Measurements from ENCODE around the gene GRK7. TPM values are rescaled to one million over a fixed set of nuclear protein-coding genes. Genes with fewer than 3 reads are reported as not detected.
A peak's percentile ranks its signal among the peaks of the same experiment; 100 is the strongest.

The GRK7 gene, protein sequence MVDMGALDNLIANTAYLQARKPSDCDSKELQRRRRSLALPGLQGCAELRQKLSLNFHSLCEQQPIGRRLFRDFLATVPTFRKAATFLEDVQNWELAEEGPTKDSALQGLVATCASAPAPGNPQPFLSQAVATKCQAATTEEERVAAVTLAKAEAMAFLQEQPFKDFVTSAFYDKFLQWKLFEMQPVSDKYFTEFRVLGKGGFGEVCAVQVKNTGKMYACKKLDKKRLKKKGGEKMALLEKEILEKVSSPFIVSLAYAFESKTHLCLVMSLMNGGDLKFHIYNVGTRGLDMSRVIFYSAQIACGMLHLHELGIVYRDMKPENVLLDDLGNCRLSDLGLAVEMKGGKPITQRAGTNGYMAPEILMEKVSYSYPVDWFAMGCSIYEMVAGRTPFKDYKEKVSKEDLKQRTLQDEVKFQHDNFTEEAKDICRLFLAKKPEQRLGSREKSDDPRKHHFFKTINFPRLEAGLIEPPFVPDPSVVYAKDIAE (N-terminal part only)
- total RNA-seq (not detected in 2 replicates), polyA plus RNA-seq (not detected in 2 replicates), polyA minus RNA-seq (not detected in 2 replicates), Bru-seq, nascent RNA (percentile 12 among the genes with signal in this experiment), BruChase-seq, experiment 1, labeled RNA remaining after a 6-hour chase (percentile 47 among the genes with signal in this experiment), BruChase-seq, experiment 2, labeled RNA remaining after a 2-hour chase (percentile 30 among the genes with signal in this experiment)
- polyA plus RNA-seq (2011; cell fraction: cytosol; rRNA removed): not detected in 2 replicates
- not detected in 2 replicates for polyA plus RNA-seq (2011; cell fraction: nucleus; rRNA removed)
- polyA plus RNA-seq (2012): not detected in 2 replicates
- polyA minus RNA-seq (2011; cell fraction: cytosol; rRNA and poly(A)+ RNA removed): not detected
- polyA minus RNA-seq (2011; cell fraction: nucleus; rRNA and poly(A)+ RNA removed): not detected in 2 replicates
- long read RNA-seq: 0 reads

DNA sequence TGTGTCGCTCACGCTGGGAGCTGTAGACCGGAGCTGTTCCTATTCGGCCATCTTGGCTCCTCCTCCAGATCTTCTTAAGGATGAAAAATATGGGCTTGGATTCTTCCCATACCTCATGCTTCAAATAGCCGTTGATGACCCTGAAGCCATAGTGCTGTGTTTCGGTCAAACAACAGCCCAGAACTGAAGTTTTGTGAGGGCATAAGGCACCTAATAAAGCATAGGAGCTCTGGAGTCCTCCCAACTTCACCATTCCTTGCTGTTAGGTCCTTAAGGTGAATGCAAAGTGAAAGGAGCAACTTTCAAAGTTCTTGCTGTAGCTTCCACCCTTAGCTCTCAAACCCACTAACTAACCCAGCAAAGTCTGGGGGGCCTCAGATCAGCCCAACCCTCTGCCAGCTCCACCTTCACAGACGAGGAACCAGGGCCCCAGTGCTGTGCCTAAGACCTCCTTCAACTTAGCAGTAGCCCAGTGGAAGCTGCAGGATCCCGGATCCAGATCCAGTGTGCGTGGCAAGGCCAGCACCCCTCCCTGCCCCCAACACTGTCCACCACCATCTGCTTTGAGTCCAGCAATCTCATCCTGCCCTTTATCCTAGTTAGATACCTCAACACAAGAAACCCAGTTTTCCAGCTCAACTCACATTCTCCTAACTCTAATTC lies at the start of gene GRK7:
GRK7 (plus strand) TSS at position 321 of the 663 bp plus-strand sequence. CDS start 14,877 bp downstream, outside the sequence.
- Histone ChIP-seq H3K4me2 (ENCODE audit: insufficient read depth, low read length) (no peak within 1 kb of the TSS), H3K36me3 (ENCODE audit: control insufficient read depth in 2 of 2, extremely low read depth in 1 of 2, insufficient read depth in 2 of 2, low read length in 2 of 2) (no peaks in the 10 kb centered on the region), H3K79me2 (ENCODE audit: control insufficient read depth, insufficient read depth, low read length) (no peaks in the 10 kb centered on the region), H3K27me3 (ENCODE audit: control insufficient read depth in 2 of 2, insufficient read depth in 2 of 2, low read length in 2 of 2) (peaks cover 0 to 4% of the 10 kb centered on the region in 2 experiments), H3K9ac (replicated peaks; ENCODE audit: extremely low read depth, insufficient read depth, low read length) (no peak within 1 kb of the TSS), H3K4me3 (replicated peaks in 1 of 3; ENCODE audit: insufficient read depth in 1 of 3, low read depth in 1 of 3, low read length in 3 of 3) (no peak within 1 kb of the TSS), H3K27ac (ENCODE audit: insufficient read depth, low read depth, low read length) (no peak within 1 kb of the TSS), H3K4me1 (ENCODE audit: control insufficient read depth, extremely low read depth, insufficient read depth, low read length) (no peaks in the 10 kb centered on the region), H4K20me1 (replicated peaks; ENCODE audit: control insufficient read depth, extremely low read depth, insufficient read depth, low read length) (no peaks in the 10 kb centered on the region), H2AFZ (ENCODE audit: low read depth, low read length) (no peak within 1 kb of the TSS), H3K9me3 (replicated peaks; ENCODE audit: control insufficient read depth, insufficient read depth, low read length) (no peaks in the 10 kb centered on the region), H3K9me1 (replicated peaks; ENCODE audit: control insufficient read depth, extremely low read depth, insufficient read depth, low read length) (no peaks in the 10 kb centered on the region)
- intact Hi-C loops (cut with micrococcal nuclease): no loop called here
- TF ChIP-seq MYC (IDR thresholded peaks at IDR 0.05; ENCODE audit: low read depth, low read length): no peak
- FAIRE-seq (no peak), DNase-seq (ENCODE audit: low read depth, low spot score) (no peak)
- ChIA-PET POLR2A (no interaction called here), CTCF (no interaction called here)
- BruUV-seq (replicated peaks): no TSS peak
- dilution Hi-C loops (cut with MboI; ENCODE audit: extremely low pct_ligation_motif_present, low sequenced_read_pairs): no loop called here

DNA sequence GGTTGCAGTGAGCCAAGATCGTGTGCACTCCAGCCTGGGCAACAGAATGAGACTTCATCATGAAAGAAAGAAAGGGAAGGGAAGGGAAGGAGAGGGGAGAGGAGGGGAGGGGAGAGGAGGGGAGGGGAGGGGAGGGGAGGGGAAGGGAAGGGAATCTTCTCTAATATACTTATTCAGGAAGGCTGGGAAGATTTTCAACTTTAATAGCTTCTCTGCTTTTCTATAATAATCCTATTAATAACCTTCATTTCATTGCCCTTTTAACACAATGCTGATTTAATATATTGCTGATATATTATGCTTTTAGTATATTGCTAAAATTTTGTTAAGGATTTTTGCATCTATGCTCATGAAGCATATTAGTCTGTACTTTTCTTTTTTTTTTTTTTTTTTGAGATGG lies 48.5 kb upstream of the GRK7 start:
- no peaks in the 10 kb centered on the region for H3K79me2 ChIP-seq (ENCODE audit: control insufficient read depth, insufficient read depth, low read length)
- no peak overlapping the region for H3K27ac ChIP-seq (ENCODE audit: insufficient read depth, low read depth, low read length)
- no peaks in the 10 kb centered on the region for H3K9me1 ChIP-seq (replicated peaks; ENCODE audit: control insufficient read depth, extremely low read depth, insufficient read depth, low read length)
- peaks cover 35% of the 10 kb centered on the region for H3K4me1 ChIP-seq (ENCODE audit: control insufficient read depth, extremely low read depth, insufficient read depth, low read length)
- ChIA-PET POLR2A (interaction anchor here (0.6 kb wide), 1 partner anchor 26 kb away, joined by 3 read pairs; no protein-coding TSS in a partner anchor), CTCF (interaction anchor here (1.4 to 1.9 kb wide), 2 partner anchors 14 to 199 kb away, joined by 4 to 5 read pairs; no protein-coding TSS in a partner anchor)
- no peaks in the 10 kb centered on the region for H3K36me3 ChIP-seq (ENCODE audit: control insufficient read depth in 2 of 2, extremely low read depth in 1 of 2, insufficient read depth in 2 of 2, low read length in 2 of 2)
- no peak overlapping the region for H3K9ac ChIP-seq (replicated peaks; ENCODE audit: extremely low read depth, insufficient read depth, low read length)
- H4K20me1 ChIP-seq (replicated peaks; ENCODE audit: control insufficient read depth, extremely low read depth, insufficient read depth, low read length): no peaks in the 10 kb centered on the region
- TF ChIP-seq, protein P1, sequence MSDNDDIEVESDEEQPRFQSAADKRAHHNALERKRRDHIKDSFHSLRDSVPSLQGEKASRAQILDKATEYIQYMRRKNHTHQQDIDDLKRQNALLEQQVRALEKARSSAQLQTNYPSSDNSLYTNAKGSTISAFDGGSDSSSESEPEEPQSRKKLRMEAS (IDR thresholded peaks at IDR 0.05; ENCODE audit: insufficient read depth, insufficient read length): no peak
- TF ChIP-seq, protein P2, sequence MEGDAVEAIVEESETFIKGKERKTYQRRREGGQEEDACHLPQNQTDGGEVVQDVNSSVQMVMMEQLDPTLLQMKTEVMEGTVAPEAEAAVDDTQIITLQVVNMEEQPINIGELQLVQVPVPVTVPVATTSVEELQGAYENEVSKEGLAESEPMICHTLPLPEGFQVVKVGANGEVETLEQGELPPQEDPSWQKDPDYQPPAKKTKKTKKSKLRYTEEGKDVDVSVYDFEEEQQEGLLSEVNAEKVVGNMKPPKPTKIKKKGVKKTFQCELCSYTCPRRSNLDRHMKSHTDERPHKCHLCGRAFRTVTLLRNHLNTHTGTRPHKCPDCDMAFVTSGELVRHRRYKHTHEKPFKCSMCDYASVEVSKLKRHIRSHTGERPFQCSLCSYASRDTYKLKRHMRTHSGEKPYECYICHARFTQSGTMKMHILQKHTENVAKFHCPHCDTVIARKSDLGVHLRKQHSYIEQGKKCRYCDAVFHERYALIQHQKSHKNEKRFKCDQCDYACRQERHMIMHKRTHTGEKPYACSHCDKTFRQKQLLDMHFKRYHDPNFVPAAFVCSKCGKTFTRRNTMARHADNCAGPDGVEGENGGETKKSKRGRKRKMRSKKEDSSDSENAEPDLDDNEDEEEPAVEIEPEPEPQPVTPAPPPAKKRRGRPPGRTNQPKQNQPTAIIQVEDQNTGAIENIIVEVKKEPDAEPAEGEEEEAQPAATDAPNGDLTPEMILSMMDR (IDR thresholded peaks at IDR 0.05; ENCODE audit: extremely low read depth in 1 of 2, insufficient read depth in 1 of 2, low read depth in 1 of 2, low read length in 2 of 2): no peak
- no peak for TF ChIP-seq MYC (IDR thresholded peaks at IDR 0.05; ENCODE audit: low read depth, low read length)
- TF ChIP-seq POLR2AphosphoS5 (IDR thresholded peaks at IDR 0.05; ENCODE audit: insufficient read depth, low read depth, low read length): no peak
- no peak for TF ChIP-seq FOS (IDR thresholded peaks at IDR 0.05; ENCODE audit: borderline replicate concordance, insufficient read depth, low read length)
- no peak for TF ChIP-seq POLR2A (IDR thresholded peaks at IDR 0.05; ENCODE audit: low read depth, low read length)
- TF ChIP-seq JUN (IDR thresholded peaks at IDR 0.05; ENCODE audit: borderline replicate concordance, insufficient read depth, insufficient read length, low read depth): no peak
- TF ChIP-seq GATA2 (IDR thresholded peaks at IDR 0.05; ENCODE audit: insufficient read depth, insufficient read length, low read depth, low read length): no peak
- no peak for TF ChIP-seq EZH2 (IDR thresholded peaks at IDR 0.05; ENCODE audit: borderline replicate concordance, low read depth, low read length, severe bottlenecking)
- H2AFZ ChIP-seq (ENCODE audit: low read depth, low read length): no peak overlapping the region
- no peak overlapping the region for H3K4me3 ChIP-seq (replicated peaks in 1 of 3; ENCODE audit: insufficient read depth in 1 of 3, low read depth in 1 of 3, low read length in 3 of 3)
- dilution Hi-C loops (cut with MboI; ENCODE audit: extremely low pct_ligation_motif_present, low sequenced_read_pairs) (no loop called here), intact Hi-C loops (cut with micrococcal nuclease) (no loop called here)
- no TSS peak for BruUV-seq (replicated peaks)
- H3K27me3 ChIP-seq (ENCODE audit: control insufficient read depth in 2 of 2, insufficient read depth in 2 of 2, low read length in 2 of 2): no peaks in the 10 kb centered on the region
- H3K9me3 ChIP-seq (replicated peaks; ENCODE audit: control insufficient read depth, insufficient read depth, low read length): no peaks in the 10 kb centered on the region
- no peak for FAIRE-seq
- H3K4me2 ChIP-seq (ENCODE audit: insufficient read depth, low read length): no peak overlapping the region
- DNase-seq (ENCODE audit: low read depth, low spot score): no peak

All from endothelial cell of umbilical vein (primary cell).